HepG2 (cell line): ENCODE data around the gene ZDHHC18. TPM values are rescaled to one million over a fixed set of nuclear protein-coding genes. Genes with fewer than 3 reads are reported as not detected.

Experiments
- ATAC-seq: fragments of 200-7000 bp; cut with Tn5 transposase; 3 replicates; pipeline ENCODE4 v1.9.1; 2020; ENCODE audit warnings: mild to moderate bottlenecking, moderate library complexity
- BruUV-seq: library from RNA; stranded (reverse); fragments of 400-500 nt; replicated peaks from 2 replicates; lab custom pipeline; 2021; lab: Mats Ljungman, UMichigan
- CTCF ChIA-PET: fragments of 300-600 bp; formaldehyde crosslinking; extraction: SDS; loops from one replicate; lab custom pipeline; 2021; ENCODE audit warnings: low total read pairs, inconsistent platforms, low intra/inter-chr PET ratio; lab: Yijun Ruan, JAX
- POLR2A ChIA-PET: fragments of 350-600 bp; sonication (Branson Sonifier 250); formaldehyde crosslinking; loops from one replicate; lab custom pipeline; 2020; ENCODE audit warnings: antibody characterized with exemption, inconsistent platforms; lab: Yijun Ruan, JAX
- DNase-seq: peaks from one replicate; pipeline ENCODE4 v3.0.0-alpha.2; 2015; ENCODE audit warnings: low spot score
- FAIRE-seq: peaks from 3 replicates; lab custom pipeline; 2011; peaks lifted over from hg19 to GRCh38; lab: Jason Lieb, UNC
- H2AFZ ChIP-seq: one replicate; pipeline ENCODE4 v1.6.1; 2011; ENCODE audit warnings: low read length, inconsistent platforms
- H3K27ac ChIP-seq: fragments of 300-600 bp; 3 replicates; pipeline ENCODE4 v1.8.0; 2011; ENCODE audit warnings: mixed run types, mild to moderate bottlenecking, mixed read lengths, low read length, inconsistent platforms; ENCODE audit not compliant: insufficient read depth; ENCODE audit errors: extremely low read length
- H3K27me3 ChIP-seq, 2 experiments: fragments of 200-600 bp in 1 of 2; 2 replicates in 1 of 2; 3 replicates in 1 of 2; pipeline versions ENCODE4 v1.6.0 to v1.8.0; 2011; ENCODE audit warnings: low read length in 2 of 2, mild to moderate bottlenecking in 2 of 2, moderate library complexity in 2 of 2, inconsistent platforms in 1 of 2; ENCODE audit not compliant: insufficient read depth in 2 of 2, control insufficient read depth in 1 of 2
- H3K36me3 ChIP-seq, 2 experiments: fragments of 200-600 bp in 1 of 2; replicated peaks in 1 of 2; 2 replicates in 1 of 2; 3 replicates in 1 of 2; pipeline versions ENCODE4 v1.5.1 to v1.8.0; 2011; ENCODE audit warnings: low read length in 2 of 2, inconsistent platforms in 1 of 2; ENCODE audit not compliant: insufficient read depth in 2 of 2, control insufficient read depth in 1 of 2
- H3K4me1 ChIP-seq: 2 replicates; pipeline ENCODE4 v1.5.1; 2012; ENCODE audit warnings: low read length, inconsistent platforms; ENCODE audit not compliant: insufficient read depth
- H3K4me2 ChIP-seq: 2 replicates; pipeline ENCODE4 v1.6.0; 2011; ENCODE audit warnings: low read depth, low read length, inconsistent platforms
- H3K4me3 ChIP-seq, 3 experiments: fragments of 200-600 bp in 1 of 3; sonication (generic), shearing (Covaris generic) in 1 of 3; replicated peaks in 1 of 3; 2 replicates each; pipeline ENCODE4 v1.5.1; 2011 to 2016; ENCODE audit warnings: low read length in 3 of 3, inconsistent platforms in 2 of 3, low read depth in 2 of 3, mild to moderate bottlenecking in 2 of 3, control low read depth in 1 of 3, mixed read lengths in 1 of 3; ENCODE audit not compliant: insufficient read depth in 1 of 3
- H3K79me2 ChIP-seq: one replicate; pipeline ENCODE4 v1.6.1; 2011; ENCODE audit warnings: low read length, inconsistent platforms; ENCODE audit not compliant: insufficient read depth
- H3K9ac ChIP-seq: 2 replicates; pipeline ENCODE4 v1.6.0; 2011; ENCODE audit warnings: mild to moderate bottlenecking, low read depth, low read length, inconsistent platforms; ENCODE audit not compliant: insufficient read depth
- H3K9me3 ChIP-seq: 2 replicates; pipeline ENCODE4 v1.5.1; 2012; ENCODE audit warnings: mild to moderate bottlenecking, low read length
- H4K20me1 ChIP-seq: 2 replicates; pipeline ENCODE4 v1.6.0; 2011; ENCODE audit warnings: inconsistent platforms, mild to moderate bottlenecking, low read length, moderate library complexity; ENCODE audit not compliant: insufficient read depth
- GLI4 ChIP-seq: sonication (generic); formaldehyde crosslinking; IDR thresholded peaks from 2 replicates; pipeline ENCODE4 v1.5.1; 2020; ENCODE audit warnings: missing genetic modification reagents, mild to moderate bottlenecking, moderate library complexity, borderline replicate concordance
- GTF2F1 ChIP-seq: fragments of 150-350 bp; IDR thresholded peaks from 2 replicates; pipeline ENCODE4 v1.6.1; 2014; ENCODE audit warnings: low read length
- ISX ChIP-seq: sonication (generic); formaldehyde crosslinking; conservative IDR thresholded peaks from 2 replicates; pipeline ENCODE4 v1.5.0; 2020; ENCODE audit warnings: missing genetic modification reagents
- SRSF4 ChIP-seq: fragments of 200-400 bp; formaldehyde crosslinking; IDR thresholded peaks from one replicate; pipeline ENCODE4 v1.6.1; 2018; ENCODE audit warnings: mild to moderate bottlenecking, low read depth, low read length, moderate library complexity; ENCODE audit not compliant: poor library complexity, severe bottlenecking
- ZNF234 ChIP-seq: sonication (generic); formaldehyde crosslinking; conservative IDR thresholded peaks from 2 replicates; pipeline ENCODE4 v1.5.1; 2020; ENCODE audit warnings: mild to moderate bottlenecking, missing genetic modification reagents
- ZNF253 ChIP-seq: sonication (generic); formaldehyde crosslinking; IDR thresholded peaks from 2 replicates; pipeline ENCODE4 v1.8.0; 2022; ENCODE audit warnings: mild to moderate bottlenecking, missing genetic modification reagents, borderline replicate concordance
- ZNF274 ChIP-seq: sonication (generic); formaldehyde crosslinking; IDR thresholded peaks from 2 replicates; pipeline ENCODE4 v1.5.1; 2020; ENCODE audit warnings: mild to moderate bottlenecking, missing genetic modification reagents
- ZNF367 ChIP-seq: sonication (generic); formaldehyde crosslinking; IDR thresholded peaks from 2 replicates; pipeline ENCODE4 v1.4.0; 2020; ENCODE audit warnings: missing genetic modification reagents, borderline replicate concordance
- ZNF614 ChIP-seq: IDR thresholded peaks from 2 replicates; pipeline ENCODE4 v1.6.1; 2018; ENCODE audit warnings: missing biosample characterization, missing genetic modification reagents, inconsistent platforms, borderline replicate concordance
- ZNF761 ChIP-seq: sonication (generic); formaldehyde crosslinking; conservative IDR thresholded peaks from 2 replicates; pipeline ENCODE4 v1.4.0; 2020; ENCODE audit warnings: mild to moderate bottlenecking, missing genetic modification reagents
- WGBS: methylation state at CpG from one replicate; pipeline ENCODE4 v1.1.6; 2017; ENCODE audit warnings: low lambda C conversion rate; 5-methylcytosine and 5-hydroxymethylcytosine counted together
- in situ Hi-C: cut with HindIII; loops from 2 replicates; pipeline ENCODE4 v1.10.0; 2017; ENCODE audit warnings: low pct_unique_long_range_greater_than_20kb; ENCODE audit not compliant: extremely low pct_ligation_motif_present
- intact Hi-C: fragments of 100-400 bp; cut with micrococcal nuclease; formaldehyde crosslinking; loops from one replicate; pipeline ENCODE4 v1.10.0; 2022; ENCODE audit not compliant: unreplicated experiment
- polyA plus RNA-seq, 8 experiments: library from polyadenylated mRNA; depleted of rRNA in 3 of 8; stranded (reverse) in 7 of 8; unstranded in 1 of 8; fragments of >200 nt; fragmentation: Illumina TruSeq in 4 of 8; extraction: Trizol in 4 of 8; gene quantifications; 2 replicates each; pipeline versions ENCODE4 v1.2.1 to v1.2.3, GENCODE V29; 2011 to 2016; ENCODE audit warnings: low read depth in 4 of 8, missing spikeins in 1 of 8, mixed read lengths in 1 of 8; ENCODE audit not compliant: insufficient read depth in 1 of 8
- total RNA-seq, 5 experiments: library from RNA; depleted of rRNA; stranded (reverse); fragments of >200 nt; fragmentation: Illumina TruSeq; extraction: Trizol; gene quantifications; 2 replicates each; pipeline ENCODE4 v1.2.3, GENCODE V29; 2016; ENCODE audit warnings: low read depth in 1 of 5
- TF ChIP-seq, protein P1 (sequence below): sonication (generic); formaldehyde crosslinking; IDR thresholded peaks from 2 replicates; pipeline ENCODE4 v1.5.0; 2020; ENCODE audit warnings: missing genetic modification reagents
- TF ChIP-seq, protein P2 (sequence below): sonication (generic); formaldehyde crosslinking; IDR thresholded peaks from 2 replicates; pipeline ENCODE4 v1.4.0; 2020; ENCODE audit warnings: missing genetic modification reagents
- TF ChIP-seq, protein P3 (sequence below), 2 experiments: sonication (generic) in 1 of 2; formaldehyde crosslinking in 1 of 2; IDR thresholded peaks; 2 replicates each; pipeline versions ENCODE4 v1.6.1 to v1.9.0; 2014 to 2022; ENCODE audit warnings: antibody characterized with exemption in 1 of 2, borderline replicate concordance in 1 of 2, inconsistent platforms in 1 of 2, low read depth in 1 of 2, missing genetic modification reagents in 1 of 2

Gene ZDHHC18
- total and polyA plus RNA-seq, 2 of the 13 experiments (the other 11 are each of a cell fraction or from before 2014, with no cell fraction given), result 13.2 to 35.3 TPM

DNA sequence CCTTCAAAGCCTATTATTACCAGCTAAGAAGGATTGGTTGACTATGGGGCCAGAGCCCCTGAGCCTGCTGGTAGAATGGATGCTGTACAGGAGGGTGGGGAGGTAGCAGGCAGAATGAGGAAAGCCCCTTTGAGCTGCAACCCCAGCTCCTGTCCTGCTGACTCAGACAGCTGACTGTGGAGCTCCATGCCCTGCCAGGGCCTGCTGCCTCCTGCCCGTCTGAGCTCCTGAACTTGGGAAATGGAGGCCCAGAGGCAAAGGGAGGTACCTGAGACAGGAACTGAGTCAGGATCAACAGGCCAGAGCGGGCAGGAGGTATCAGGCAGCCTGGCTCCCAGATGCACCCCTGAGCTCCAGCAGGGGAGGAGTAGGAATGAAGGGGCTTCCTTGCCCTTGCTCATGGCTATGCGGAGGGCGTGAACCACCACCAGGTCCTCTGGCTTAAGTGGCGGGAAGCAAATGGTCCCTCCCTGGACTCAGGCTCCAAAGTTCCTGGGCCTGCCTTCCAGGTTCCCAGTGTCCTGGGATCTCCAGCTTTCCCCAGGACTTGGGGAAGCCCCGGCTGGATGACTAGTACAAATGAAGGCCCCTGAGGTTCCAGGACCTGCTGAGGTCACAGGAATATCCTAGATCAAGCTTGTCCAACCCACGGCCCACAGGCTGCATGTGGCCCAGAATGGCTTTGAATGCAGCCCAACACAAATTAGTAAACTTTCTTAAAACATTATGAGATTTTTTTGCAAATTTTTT is 32.6 kb downstream of the ZDHHC18 start:
- WGBS, result 73% methylated on average over 3 of the region's 7 CpGs
- ATAC-seq (no peak), DNase-seq (no peak), FAIRE-seq (no peak)
- BruUV-seq, result no TSS peak
- H3K36me3 ChIP-seq, result peaks cover under 1 to 6% of the 10 kb centered on the region in 2 experiments; a peak in 3 of 5 replicates
- no peak overlapping the region for H3K4me3 ChIP-seq
- H3K4me1 ChIP-seq, result peaks cover 30% of the 10 kb centered on the region
- no peaks in the 10 kb centered on the region for H3K27me3 ChIP-seq
- H3K79me2 ChIP-seq, result no peaks in the 10 kb centered on the region
- intact Hi-C loops, result no loop called here
- no peaks in the 10 kb centered on the region for H3K9me3 ChIP-seq
- CTCF ChIA-PET, result no interaction called here
- TF ChIP-seq ZNF253 (CRISPR knock-in tag) (no peak), ZNF274 (CRISPR knock-in tag) (no peak), ISX (CRISPR knock-in tag) (no peak), SRSF4 (no peak), ZNF761 (CRISPR knock-in tag) (no peak), ZNF234 (CRISPR knock-in tag) (no peak), ZNF614 (no peak), ZNF367 (CRISPR knock-in tag) (no peak), GLI4 (CRISPR knock-in tag) (no peak), GTF2F1 (no peak)
- TF ChIP-seq, protein P1, sequence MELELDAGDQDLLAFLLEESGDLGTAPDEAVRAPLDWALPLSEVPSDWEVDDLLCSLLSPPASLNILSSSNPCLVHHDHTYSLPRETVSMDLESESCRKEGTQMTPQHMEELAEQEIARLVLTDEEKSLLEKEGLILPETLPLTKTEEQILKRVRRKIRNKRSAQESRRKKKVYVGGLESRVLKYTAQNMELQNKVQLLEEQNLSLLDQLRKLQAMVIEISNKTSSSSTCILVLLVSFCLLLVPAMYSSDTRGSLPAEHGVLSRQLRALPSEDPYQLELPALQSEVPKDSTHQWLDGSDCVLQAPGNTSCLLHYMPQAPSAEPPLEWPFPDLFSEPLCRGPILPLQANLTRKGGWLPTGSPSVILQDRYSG (CRISPR knock-in tag), result no peak
- TF ChIP-seq, protein P2, sequence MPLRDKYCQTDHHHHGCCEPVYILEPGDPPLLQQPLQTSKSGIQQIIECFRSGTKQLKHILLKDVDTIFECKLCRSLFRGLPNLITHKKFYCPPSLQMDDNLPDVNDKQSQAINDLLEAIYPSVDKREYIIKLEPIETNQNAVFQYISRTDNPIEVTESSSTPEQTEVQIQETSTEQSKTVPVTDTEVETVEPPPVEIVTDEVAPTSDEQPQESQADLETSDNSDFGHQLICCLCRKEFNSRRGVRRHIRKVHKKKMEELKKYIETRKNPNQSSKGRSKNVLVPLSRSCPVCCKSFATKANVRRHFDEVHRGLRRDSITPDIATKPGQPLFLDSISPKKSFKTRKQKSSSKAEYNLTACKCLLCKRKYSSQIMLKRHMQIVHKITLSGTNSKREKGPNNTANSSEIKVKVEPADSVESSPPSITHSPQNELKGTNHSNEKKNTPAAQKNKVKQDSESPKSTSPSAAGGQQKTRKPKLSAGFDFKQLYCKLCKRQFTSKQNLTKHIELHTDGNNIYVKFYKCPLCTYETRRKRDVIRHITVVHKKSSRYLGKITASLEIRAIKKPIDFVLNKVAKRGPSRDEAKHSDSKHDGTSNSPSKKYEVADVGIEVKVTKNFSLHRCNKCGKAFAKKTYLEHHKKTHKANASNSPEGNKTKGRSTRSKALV (CRISPR knock-in tag), result no peak
- TF ChIP-seq, protein P3, sequence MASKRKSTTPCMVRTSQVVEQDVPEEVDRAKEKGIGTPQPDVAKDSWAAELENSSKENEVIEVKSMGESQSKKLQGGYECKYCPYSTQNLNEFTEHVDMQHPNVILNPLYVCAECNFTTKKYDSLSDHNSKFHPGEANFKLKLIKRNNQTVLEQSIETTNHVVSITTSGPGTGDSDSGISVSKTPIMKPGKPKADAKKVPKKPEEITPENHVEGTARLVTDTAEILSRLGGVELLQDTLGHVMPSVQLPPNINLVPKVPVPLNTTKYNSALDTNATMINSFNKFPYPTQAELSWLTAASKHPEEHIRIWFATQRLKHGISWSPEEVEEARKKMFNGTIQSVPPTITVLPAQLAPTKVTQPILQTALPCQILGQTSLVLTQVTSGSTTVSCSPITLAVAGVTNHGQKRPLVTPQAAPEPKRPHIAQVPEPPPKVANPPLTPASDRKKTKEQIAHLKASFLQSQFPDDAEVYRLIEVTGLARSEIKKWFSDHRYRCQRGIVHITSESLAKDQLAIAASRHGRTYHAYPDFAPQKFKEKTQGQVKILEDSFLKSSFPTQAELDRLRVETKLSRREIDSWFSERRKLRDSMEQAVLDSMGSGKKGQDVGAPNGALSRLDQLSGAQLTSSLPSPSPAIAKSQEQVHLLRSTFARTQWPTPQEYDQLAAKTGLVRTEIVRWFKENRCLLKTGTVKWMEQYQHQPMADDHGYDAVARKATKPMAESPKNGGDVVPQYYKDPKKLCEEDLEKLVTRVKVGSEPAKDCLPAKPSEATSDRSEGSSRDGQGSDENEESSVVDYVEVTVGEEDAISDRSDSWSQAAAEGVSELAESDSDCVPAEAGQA (IDR thresholded peaks at IDR 0.05; ENCODE audit: low read depth), result no peak
- TF ChIP-seq, protein P3 (CRISPR knock-in tag; IDR thresholded peaks at IDR 0.05; ENCODE audit: borderline replicate concordance), result no peak
- no peak overlapping the region for H2AFZ ChIP-seq
- POLR2A ChIA-PET, result interaction anchor here (0.6 to 1.5 kb wide), 2 partner anchors 10 to 79 kb away, joined by 3 to 4 read pairs; no protein-coding TSS in a partner anchor
- no peak overlapping the region for H3K9ac ChIP-seq
- H3K27ac ChIP-seq, result no peak overlapping the region
- no peaks in the 10 kb centered on the region for H4K20me1 ChIP-seq
- H3K4me2 ChIP-seq, result no peak overlapping the region
- in situ Hi-C loops, result no loop called here
